GM21737 (cell line): ENCODE data around the gene TSPOAP1.
"Not testable (repeated sequence)": the region's sequence is repeated elsewhere in the genome, so short reads cannot be mapped to it uniquely, and the experiment has no call there.

Experiments
- ATAC-seq: cut with Tn5 transposase; IDR thresholded peaks from one replicate; pipeline ENCODE4 v1.9.1; 2021; ENCODE audit warnings: mild to moderate bottlenecking, moderate library complexity; ENCODE audit not compliant: unreplicated experiment

Gene TSPOAP1

DNA sequence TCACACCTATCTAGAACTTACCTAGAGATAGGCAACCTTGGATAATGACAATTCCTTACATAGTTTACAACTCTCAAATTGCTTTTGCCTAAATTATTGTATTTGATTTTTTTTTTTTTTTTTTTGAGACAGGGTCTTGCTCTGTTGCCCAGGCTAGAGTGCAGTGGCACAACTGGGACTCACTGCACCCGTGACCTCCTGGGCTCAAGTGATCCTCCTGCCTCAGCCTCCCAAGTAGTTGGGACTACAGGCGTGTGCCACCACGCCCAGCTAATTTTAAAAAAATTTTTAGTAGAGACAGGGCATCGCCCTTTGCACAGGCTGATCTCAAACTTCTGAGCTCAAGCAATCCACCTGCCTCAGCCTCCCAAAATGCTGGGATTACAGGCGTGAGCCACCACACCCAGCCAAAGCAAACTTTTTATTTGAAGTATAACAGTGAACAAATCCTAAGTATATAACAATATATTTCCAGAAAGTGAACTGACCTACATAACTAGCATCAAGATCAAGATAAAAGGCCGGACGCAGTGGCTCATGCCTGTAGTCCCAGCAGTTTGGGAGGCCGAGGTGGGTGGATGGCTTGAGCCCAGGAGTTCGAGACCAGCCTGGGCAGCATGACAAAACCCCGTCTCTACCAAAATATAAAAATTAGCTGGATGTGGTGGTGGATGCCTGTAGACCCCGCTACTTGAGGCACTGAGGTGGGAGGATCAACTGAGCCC lies 12.7 kb upstream of the TSPOAP1 start:
- not testable (repeated sequence) for ATAC-seq

GRCh38 chr17:58340405-58340876 lies 11.8 kb upstream of the TSPOAP1 start:
- no peak for ATAC-seq

GRCh38 chr17:58339755-58340404 lies 11.3 kb upstream of the TSPOAP1 start:
- ATAC-seq: no peak

GRCh38 chr17:58338841-58339754 lies 10.5 kb upstream of the TSPOAP1 start:
- ATAC-seq: no peak

GRCh38 chr17:58338454-58338840 lies 9.9 kb upstream of the TSPOAP1 start:
- no peak for ATAC-seq

DNA sequence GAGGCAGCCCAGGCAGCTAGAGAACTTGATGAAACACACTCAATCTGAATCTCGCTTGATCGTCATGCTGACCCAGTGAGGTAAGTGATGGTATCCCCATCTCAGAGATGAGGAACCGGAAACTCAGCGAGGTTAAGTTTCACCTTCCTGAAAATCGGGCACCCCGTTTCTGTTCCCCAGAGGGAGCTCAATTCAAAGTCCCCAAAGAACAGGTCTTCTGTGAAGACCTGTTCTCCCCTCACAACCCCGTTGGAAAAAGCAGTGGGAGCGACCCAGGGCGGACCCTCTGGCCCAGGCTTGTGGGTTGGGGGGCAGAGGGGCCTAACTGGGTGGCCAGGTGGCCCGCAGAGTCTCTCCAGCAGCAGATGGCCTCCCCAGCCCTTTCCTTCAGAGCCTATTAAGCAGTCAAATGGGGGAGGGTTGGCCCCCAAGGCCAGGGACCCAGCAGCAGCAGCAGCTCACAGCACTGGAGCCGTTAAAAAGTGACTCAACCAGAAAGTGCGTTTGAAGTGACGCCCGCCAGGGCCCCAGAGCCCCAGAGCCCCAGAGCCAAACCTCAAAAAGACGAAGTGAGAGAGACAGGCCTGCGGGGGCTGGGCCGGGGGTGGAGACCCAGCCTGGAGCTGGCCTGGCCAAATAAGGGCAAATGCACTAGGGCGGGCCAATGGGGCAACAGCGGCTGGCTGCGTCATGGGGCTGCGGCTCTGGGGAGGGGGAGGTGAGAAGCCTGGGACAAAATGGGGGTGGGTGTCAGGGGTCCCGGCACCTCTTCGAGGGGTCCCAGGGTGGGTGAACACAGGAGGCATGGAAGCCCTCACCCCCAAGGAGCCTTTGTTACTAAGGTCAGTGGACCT lies 9.2 kb upstream of the TSPOAP1 start:
- peak; percentile 54 for ATAC-seq

- ATAC-seq: no peak
Measured at GRCh38 chr17:58337210-58337599, 8.6 kb upstream of the TSPOAP1 start.

DNA sequence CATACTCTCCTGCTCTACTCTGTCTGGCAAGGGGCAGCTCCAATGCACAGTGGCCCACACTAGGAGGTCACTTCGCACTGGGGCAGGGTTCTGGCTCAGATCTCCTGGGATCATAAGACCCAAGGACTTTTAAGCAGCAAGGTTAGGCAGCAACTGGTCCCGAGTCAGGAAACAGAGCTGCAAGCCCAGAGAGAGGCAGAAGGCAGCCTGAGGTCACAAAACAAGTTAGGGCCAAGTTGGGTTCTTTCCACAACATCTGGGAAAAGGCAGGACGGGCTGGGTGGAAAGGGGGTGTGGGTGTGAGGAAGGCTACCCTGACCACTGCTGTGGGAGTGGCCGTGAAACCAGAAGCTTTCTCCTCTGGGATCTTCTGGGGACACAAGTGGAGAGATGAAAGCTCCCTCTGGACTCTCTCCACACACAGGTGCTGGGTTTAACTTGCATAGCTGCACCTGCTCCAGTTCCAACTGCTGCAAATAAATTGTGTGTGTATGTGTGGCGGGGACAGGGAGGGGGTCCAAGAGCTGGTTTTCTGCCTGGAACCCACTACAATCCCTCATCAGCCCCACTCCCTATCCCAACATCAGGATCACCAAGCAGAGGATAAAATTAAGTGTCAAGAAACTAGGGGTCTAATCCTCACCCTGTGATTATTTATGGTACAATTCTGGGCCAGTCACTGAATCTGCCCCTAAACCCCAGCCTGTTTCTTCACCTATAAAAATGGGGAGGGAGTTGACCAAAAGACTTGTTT lies 8.0 kb upstream of the TSPOAP1 start:
- no peak for ATAC-seq

GRCh38 chr17:58335779-58336455 lies 7.3 kb upstream of the TSPOAP1 start:
- ATAC-seq: peak; percentile 24

GRCh38 chr17:58335061-58335731 lies 6.6 kb upstream of the TSPOAP1 start:
- ATAC-seq: no peak

GRCh38 chr17:58334661-58335060 lies 6.1 kb upstream of the TSPOAP1 start:
- no peak for ATAC-seq

DNA sequence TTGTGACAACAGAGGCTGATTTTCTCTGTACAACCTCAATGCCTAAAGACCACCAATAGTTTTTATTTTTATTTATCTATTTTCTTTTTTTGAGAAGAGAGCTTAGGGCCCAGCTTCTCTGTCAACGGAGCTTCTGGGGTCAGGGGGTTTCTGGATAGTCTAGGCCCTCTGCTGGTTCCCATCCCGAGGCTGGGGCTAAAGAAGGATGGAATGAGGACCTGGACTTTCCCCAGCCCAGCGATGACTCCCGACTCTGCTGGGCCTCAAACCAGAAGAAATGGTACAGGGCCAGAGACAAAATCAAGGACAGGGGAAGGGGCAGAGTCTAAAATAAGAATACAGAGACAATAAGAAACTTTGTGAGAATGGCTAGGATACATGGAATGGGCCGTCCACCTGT lies 5.7 kb upstream of the TSPOAP1 start:
- no peak for ATAC-seq

DNA sequence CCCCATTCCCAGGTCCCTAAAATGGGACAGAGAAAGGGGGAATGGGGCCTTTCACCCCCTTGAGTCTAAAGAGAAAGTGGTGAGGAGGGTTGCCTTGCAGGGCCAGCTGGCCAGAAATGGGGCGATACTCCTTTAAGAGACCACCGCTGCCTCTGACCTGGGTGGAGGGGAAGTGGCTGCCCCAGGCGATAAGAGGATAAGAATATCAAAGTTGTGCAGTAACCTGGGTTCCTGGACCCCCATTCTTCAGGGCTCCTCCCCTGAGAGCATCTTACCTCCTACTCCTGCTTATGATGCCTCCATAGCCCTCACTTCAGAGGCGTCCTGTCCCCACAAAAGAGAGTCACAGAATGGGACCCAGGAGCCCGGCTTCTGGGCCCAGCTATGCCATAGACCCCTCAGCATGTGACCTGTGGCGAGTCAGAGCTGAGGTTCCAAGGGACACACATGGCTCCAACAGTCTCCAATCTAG lies 5.2 kb upstream of the TSPOAP1 start:
- ATAC-seq: no peak

DNA sequence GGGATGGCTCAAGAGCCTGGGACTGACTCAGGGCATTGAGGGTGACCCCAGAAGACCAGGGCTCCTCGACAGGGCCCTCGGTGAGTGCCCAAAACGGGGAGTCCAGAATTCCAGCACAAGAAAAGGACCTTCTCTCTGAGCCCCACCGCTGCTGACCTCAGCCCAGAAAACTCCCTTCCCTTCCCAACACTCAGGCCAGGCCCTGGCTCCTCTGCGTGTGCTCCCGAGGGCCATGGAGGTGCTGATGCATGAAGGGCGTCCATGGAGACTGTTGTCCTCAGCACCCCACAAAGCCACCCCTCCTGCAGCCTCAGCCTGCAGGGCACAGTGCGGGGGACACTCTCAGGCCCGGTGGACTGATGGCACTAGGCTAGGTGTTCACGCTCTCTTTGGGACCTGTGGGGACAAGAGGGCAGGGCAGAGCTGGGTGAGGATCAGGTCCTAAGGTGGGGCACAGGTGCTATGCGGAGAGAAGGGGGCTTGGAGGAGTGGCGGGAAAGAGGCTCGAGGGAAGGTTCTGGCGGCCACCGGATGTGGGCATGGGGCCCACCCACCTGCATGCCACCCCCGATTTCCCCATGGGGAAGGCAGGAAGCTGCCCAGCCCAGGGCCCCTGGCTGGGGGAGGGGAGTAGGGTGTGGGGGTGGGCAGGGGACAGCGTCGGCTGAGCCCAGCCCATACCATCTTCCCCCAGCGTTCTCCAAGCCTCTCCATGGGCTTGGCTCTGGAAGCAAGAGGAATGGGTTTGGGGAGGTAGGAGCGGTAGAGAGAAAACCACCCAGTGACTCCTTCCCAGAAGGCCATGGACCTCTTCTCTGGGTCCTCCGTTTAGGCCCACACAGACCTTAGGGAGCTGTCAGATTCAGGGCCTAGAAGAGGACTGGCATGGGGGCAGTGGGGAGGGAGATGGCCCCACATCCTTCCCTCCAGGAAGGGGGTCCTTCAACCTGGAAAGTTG lies 4.5 kb upstream of the TSPOAP1 start:
- no peak for ATAC-seq

GRCh38 chr17:58331815-58332777 lies 3.5 kb upstream of the TSPOAP1 start:
- no peak for ATAC-seq
